Activated naive CD4-positive, alpha-beta T cell treated with anti-CD3 and anti-CD28 coated beads, Interleukin-2, amount 10 ng/mL, durations not matched to agents 7 days and 5 days (primary cell): Measurements from ENCODE around the gene PHF5A.
A peak's percentile ranks its signal among the peaks of the same experiment; 100 is the strongest.
"Not testable (repeated sequence)": the region's sequence is repeated elsewhere in the genome, so short reads cannot be mapped to it uniquely, and the experiment has no call there.

Experiments used
- CTCF ChIA-PET: fragments of 350-600 bp; sonication (Branson Sonifier 250); formaldehyde crosslinking; loops from one replicate; lab custom pipeline; 2021; ENCODE audit warnings: antibody characterized with exemption; lab: Charles Lee
- DNase-seq: peaks from one replicate; pipeline ENCODE4 v3.0.0-alpha.2; 2020
- H3K27ac Mint-ChIP-seq: one replicate; pipeline ENCODE4 v1.8.0; 2021; ENCODE audit warnings: mild to moderate bottlenecking, moderate library complexity, mixed read lengths
- H3K27me3 Mint-ChIP-seq: one replicate; pipeline ENCODE4 v1.8.0; 2021; ENCODE audit warnings: mild to moderate bottlenecking, mixed read lengths
- H3K36me3 Mint-ChIP-seq: one replicate; pipeline ENCODE4 v1.8.0; 2021; ENCODE audit warnings: mixed read lengths
- H3K4me1 Mint-ChIP-seq: one replicate; pipeline ENCODE4 v1.8.0; 2021; ENCODE audit warnings: mixed read lengths
- H3K4me3 Mint-ChIP-seq: one replicate; pipeline ENCODE4 v1.8.0; 2021; ENCODE audit warnings: mild to moderate bottlenecking, moderate library complexity, mixed read lengths
- H3K9me3 Mint-ChIP-seq: one replicate; pipeline ENCODE4 v1.8.0; 2021; ENCODE audit warnings: mixed read lengths

The PHF5A gene

DNA sequence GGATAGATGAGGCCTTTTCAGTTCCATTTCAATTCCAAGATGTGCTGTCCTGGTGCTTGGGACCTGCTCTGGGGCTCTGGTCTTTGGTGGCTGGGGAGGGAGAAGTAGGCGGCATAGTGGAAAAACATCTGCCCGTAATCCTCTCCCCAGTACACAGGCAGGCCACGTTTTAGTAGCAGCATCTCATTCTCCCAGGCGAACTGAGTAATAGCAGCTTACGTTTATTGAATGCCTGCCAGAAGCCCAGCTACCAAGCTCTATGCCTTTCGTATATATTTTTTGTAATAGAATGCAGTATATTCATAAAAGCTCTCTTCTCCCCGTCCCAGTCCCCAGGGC lies 11.9 kb upstream of the PHF5A start:
- CTCF ChIA-PET, result interaction anchor here (1.0 kb wide), 1 partner anchor 75 kb away, joined by 3 read pairs; no protein-coding TSS in a partner anchor
- DNase-seq, result no peak
- Mint-ChIP-seq H3K27ac (no peak overlapping the region), H3K4me3 (no peak overlapping the region), H3K36me3 (no peaks in the 10 kb centered on the region), H3K4me1 (peaks cover 10% of the 10 kb centered on the region), H3K27me3 (no peaks in the 10 kb centered on the region), H3K9me3 (no peaks in the 10 kb centered on the region)

DNA sequence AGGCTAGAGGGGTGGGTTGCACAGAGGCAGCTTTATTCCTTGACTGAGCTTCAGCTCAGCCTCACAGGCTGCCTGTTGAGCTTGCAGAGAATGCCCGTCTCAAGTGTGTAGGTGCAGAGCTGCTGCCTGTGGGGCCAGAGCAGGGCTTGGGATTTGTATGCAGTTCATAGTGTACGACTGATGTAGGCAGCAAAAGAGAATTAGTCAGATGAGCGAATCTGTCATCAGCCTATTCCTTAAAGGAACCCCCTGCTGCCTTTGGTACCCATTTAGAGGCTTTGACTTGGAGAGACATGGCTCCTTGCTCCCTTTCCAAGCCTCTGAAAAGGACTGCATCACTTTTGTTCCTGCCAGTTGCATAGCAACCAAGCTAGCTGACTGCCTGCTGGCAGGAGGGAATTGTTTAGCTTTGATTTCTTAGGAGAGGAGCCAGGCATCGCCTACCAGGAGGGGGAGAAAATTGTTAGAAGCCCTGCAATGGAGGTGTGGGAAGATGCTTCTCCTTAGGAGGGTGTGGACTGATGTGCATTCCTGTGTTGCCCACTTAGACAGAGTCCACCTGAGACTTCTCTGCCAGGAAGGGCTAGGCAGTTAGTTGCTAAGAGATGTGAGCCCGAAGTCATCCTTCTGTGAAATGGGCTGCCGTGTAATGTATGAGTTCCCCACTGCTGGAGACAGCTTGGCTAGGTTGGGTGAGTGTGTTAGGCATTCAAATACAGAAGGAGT lies 11.3 kb upstream of the PHF5A start:
- DNase-seq, result no peak
- CTCF ChIA-PET, result interaction anchor here (0.7 kb wide), 1 partner anchor 77 kb away, joined by 3 read pairs; no protein-coding TSS in a partner anchor
- Mint-ChIP-seq H3K27ac (no peak overlapping the region), H3K9me3 (no peaks in the 10 kb centered on the region), H3K4me3 (no peak overlapping the region), H3K27me3 (no peaks in the 10 kb centered on the region), H3K36me3 (no peaks in the 10 kb centered on the region), H3K4me1 (peaks cover 6% of the 10 kb centered on the region)

DNA sequence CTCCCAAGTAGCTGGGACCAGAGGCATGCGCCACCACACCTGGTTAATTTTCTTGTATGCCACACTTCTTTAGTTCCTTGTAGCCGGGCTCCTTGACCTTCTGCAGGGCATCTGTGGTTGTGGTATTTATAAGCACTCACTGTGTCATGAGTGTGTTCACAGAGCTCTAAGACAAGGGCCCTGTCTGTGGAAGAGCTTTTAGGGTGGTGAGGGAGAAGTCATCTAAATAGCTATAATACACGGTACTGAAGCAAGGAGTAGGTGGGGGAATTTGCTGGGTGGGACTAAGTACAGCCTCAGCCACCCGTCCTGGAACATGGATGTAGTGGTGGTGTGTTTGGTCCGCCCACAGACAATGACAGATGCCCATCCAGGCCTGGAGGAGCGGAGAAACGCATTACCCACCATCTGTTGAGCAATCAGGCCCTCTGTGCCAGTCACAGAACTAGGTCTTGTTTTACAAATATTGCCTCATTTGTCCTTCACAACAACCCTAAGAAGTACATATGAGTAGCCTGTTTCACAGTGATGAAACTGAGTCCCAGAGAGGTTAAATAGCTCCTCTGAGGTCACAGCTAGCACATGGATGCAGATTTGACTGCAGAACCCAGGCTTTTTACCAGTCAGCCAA lies 10.5 kb upstream of the PHF5A start:
- H3K4me1 Mint-ChIP-seq, result peaks cover 4% of the 10 kb centered on the region
- no peak overlapping the region for H3K27ac Mint-ChIP-seq
- no peak overlapping the region for H3K4me3 Mint-ChIP-seq
- no peaks in the 10 kb centered on the region for H3K9me3 Mint-ChIP-seq
- H3K36me3 Mint-ChIP-seq, result no peaks in the 10 kb centered on the region
- no peaks in the 10 kb centered on the region for H3K27me3 Mint-ChIP-seq
- DNase-seq, result no peak
- CTCF ChIA-PET, result interaction anchor here (0.7 to 1.6 kb wide), 2 partner anchors 75 to 76 kb away, joined by 3 to 7 read pairs; no protein-coding TSS in a partner anchor

DNA sequence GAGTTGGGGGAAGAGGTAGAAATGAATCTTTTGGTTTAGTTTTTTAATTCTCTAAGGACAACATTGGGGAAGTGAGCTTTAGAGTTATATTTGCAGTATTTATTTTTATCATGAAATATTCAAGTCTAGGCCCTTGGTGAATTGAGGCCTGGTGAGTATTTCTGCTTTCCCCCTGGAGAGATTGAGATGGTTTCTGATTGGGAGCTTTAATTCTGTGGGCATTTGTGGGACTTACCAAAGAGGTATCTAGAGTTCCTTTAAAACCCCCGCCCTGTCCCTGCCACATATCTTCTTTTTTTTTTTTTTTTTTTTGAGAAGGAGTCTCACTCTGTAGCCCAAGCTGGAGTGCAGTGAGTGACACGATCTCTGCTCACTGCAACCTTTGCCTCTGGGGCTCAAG lies 10.0 kb upstream of the PHF5A start:
- Mint-ChIP-seq H3K36me3 (no peaks in the 10 kb centered on the region), H3K27me3 (no peaks in the 10 kb centered on the region), H3K4me3 (no peak overlapping the region), H3K9me3 (no peaks in the 10 kb centered on the region), H3K27ac (no peak overlapping the region), H3K4me1 (peaks cover 4% of the 10 kb centered on the region)
- CTCF ChIA-PET, result interaction anchor here (1.6 kb wide), 1 partner anchor 75 kb away, joined by 7 read pairs; no protein-coding TSS in a partner anchor
- no peak for DNase-seq

DNA sequence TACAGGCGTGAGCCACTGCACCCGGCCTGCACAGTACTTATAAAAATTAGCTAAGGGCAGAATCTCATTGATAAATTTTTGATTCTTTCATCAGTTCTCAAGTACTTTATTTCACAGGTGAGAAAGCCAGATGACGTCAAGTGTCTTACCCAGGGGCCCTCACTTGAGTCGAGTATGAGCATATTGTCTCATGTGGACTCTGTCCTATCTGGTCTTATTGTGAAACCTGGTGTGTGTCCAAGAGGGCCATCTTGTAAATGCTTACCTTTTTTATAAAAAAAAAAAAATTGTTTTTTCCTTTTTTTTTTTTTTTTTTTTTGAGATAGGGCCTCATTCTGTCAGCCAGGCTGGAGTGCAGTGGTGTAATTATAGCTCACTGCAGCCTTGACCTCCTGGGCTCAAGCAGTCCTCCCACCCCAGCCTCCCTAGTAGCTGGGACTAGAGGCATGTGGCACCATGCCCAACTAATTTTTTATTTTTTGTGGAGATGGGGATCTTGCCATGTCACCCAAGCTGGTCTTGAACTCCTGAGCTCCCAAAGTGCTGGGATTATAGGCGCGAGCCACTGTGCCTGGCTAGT lies 6.5 kb upstream of the PHF5A start:
- no peak for DNase-seq
- Mint-ChIP-seq H3K9me3 (no peaks in the 10 kb centered on the region), H3K4me1 (peaks cover 20% of the 10 kb centered on the region), H3K27me3 (no peaks in the 10 kb centered on the region), H3K36me3 (peaks cover 1% of the 10 kb centered on the region), H3K27ac (no peak overlapping the region), H3K4me3 (no peak overlapping the region)
- CTCF ChIA-PET, result no interaction called here

DNA sequence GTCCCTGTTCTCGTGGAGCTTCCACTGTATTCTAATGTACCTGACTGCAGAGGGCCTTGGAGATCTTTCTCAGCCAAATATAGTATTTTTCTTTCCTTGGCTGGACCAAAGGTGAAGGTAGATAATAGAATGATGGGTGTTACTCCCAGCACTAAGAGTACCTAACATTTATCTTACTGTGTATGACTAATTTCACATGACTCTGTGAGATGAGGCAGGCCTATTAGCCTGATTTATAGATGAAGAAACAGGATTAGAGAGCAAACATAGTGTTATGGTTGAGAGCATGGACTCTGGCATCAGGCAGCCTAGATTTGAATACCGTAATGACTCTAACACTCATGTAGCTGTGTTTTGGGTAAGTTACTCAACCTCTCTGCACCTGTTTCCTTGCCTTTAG lies 3.1 kb upstream of the PHF5A start:
- CTCF ChIA-PET, result no interaction called here
- peaks cover 41% of the 10 kb centered on the region for H3K4me1 Mint-ChIP-seq
- DNase-seq, result no peak
- H3K27me3 Mint-ChIP-seq, result no peaks in the 10 kb centered on the region
- no peak overlapping the region for H3K27ac Mint-ChIP-seq
- H3K4me3 Mint-ChIP-seq, result no peak overlapping the region
- no peaks in the 10 kb centered on the region for H3K9me3 Mint-ChIP-seq
- peaks cover 17% of the 10 kb centered on the region for H3K36me3 Mint-ChIP-seq

DNA sequence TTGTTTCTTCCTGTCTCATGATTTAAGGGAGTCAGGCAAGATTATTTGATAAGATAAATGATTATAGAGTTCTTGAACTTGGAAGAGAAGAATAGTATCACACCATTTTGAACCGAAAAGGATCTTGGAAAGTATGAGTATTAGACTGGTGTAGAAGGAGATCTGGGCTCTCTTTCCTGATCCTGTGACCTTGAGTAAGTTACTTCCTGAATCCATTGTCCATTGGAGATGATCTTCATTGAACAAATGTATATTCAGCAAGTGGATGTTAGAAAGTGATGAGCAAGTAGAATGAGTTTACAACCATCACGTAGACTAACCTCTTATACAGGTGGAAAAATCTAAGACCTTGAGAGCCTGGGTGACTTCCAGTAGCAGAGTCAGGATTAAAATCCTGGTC lies 2.4 kb upstream of the PHF5A start:
- Mint-ChIP-seq H3K27me3 (no peaks in the 10 kb centered on the region), H3K9me3 (no peaks in the 10 kb centered on the region), H3K4me3 (peak overlapping the region; percentile 17), H3K4me1 (peaks cover 46% of the 10 kb centered on the region), H3K36me3 (peaks cover 19% of the 10 kb centered on the region), H3K27ac (peak overlapping the region; percentile 52)
- CTCF ChIA-PET, result no interaction called here
- DNase-seq, result no peak

DNA sequence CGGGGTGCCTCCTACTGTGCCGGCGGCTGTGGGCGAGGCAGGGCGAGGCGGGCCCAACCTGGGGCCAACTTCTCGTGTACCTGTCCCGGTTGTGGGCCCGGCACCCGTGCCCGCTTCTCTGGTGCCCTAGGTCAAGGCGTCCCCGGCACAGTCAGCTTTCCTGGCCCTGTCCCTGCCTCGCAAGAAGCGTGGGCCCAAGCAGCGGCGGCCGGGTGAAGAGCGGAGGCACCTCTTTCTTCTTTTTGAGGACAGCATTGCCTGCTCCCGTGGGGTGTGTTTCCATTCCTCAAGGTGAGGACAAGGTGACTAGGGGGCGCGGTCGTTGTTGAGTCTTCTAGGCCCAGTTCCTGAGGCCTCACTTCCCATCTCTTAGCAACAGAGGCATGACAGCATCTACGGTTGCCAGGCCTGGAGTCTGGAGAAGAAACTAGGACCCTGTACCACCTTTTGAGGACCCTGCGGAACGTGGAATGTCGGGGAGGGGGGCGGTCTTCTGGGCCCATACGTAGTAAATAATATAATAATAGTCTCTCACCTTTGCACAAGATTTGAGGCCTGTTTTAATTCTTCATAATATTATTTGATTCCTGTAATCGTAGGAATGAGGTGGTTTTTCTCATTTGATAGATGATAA lies 843 bp upstream of the PHF5A start:
- no peaks in the 10 kb centered on the region for H3K27me3 Mint-ChIP-seq
- H3K9me3 Mint-ChIP-seq, result no peaks in the 10 kb centered on the region
- peaks cover 50% of the 10 kb centered on the region for H3K4me1 Mint-ChIP-seq
- peak overlapping the region; percentile 81 for H3K4me3 Mint-ChIP-seq
- DNase-seq, result peak; percentile 62
- CTCF ChIA-PET, result interaction anchor here (1.6 to 1.9 kb wide), 2 partner anchors 21 to 24 kb away, joined by 6 to 7 read pairs; no protein-coding TSS in a partner anchor
- H3K27ac Mint-ChIP-seq, result peak overlapping the region; percentile 98
- H3K36me3 Mint-ChIP-seq, result peaks cover 27% of the 10 kb centered on the region

DNA sequence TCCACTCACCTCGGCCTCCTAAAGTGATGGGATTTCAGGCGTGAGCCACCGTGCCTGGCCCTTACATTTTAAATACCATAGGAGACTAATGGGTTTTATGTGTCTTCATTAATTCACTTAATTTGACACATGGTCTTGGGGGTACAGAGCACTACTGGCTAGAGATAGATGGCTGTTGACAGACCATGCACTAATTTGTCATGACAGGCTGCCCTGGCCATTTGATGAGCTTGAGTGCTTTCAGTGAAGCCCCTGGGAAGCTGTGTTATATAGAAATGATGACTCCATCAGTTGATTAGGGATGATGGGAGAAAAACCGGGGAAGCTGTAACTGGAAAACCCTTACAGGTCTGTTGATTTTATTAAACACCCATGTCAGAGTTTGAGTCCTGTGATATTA lies 6.6 kb downstream of the PHF5A start:
- no peaks in the 10 kb centered on the region for H3K27me3 Mint-ChIP-seq
- peaks cover 13% of the 10 kb centered on the region for H3K4me1 Mint-ChIP-seq
- no peak for DNase-seq
- H3K36me3 Mint-ChIP-seq, result peaks cover 48% of the 10 kb centered on the region
- H3K9me3 Mint-ChIP-seq, result no peaks in the 10 kb centered on the region
- CTCF ChIA-PET, result no interaction called here
- no peak overlapping the region for H3K27ac Mint-ChIP-seq
- H3K4me3 Mint-ChIP-seq, result no peak overlapping the region

DNA sequence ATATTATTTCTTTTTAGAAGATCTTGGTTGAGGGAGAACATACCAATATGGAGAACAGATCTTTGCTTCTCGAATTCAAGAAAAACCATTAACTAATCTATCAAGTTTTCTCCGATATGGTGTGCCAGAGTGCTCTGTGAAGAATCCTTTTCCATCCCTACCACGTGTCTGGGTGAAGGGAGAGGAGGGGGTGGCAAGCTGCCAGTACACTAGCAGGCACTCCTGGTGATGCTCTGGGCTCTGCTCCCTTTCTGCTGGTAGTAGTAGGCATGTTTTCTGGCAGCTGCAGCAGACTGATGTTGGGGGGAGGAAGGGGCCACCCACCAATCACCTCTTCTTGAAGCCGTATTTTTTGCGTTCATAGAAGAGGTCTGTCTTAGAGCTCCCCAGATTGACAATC lies 8.4 kb downstream of the PHF5A start:
- not testable (repeated sequence) for H3K4me3 Mint-ChIP-seq

DNA sequence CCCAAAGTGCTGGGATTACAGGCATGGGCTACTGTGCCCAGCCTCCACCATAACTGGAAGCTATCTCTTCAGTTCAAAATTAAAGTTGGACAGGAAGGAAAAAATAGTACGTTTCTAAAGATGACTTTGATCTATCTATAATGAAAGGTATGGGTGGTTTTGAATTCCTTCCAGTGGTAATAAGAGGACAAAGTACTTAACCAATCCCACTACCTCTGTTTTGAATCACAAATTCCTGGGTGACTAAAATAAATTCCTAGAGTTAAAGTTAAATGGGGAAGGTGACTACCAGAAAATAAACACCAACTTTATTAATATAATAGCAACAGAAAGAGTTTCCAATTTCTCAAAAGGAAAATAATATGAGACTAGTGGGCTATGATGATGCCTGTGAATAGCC lies 9.1 kb downstream of the PHF5A start:
- DNase-seq, result no peak
- peaks cover 39% of the 10 kb centered on the region for H3K36me3 Mint-ChIP-seq
- H3K4me1 Mint-ChIP-seq, result peaks cover 4% of the 10 kb centered on the region
- CTCF ChIA-PET, result no interaction called here
- no peak overlapping the region for H3K4me3 Mint-ChIP-seq
- H3K9me3 Mint-ChIP-seq, result no peaks in the 10 kb centered on the region
- no peaks in the 10 kb centered on the region for H3K27me3 Mint-ChIP-seq
- no peak overlapping the region for H3K27ac Mint-ChIP-seq

More for the DNA sequence above, 8.4 kb downstream of the PHF5A start:
- Mint-ChIP-seq H3K36me3 (peaks cover 44% of the 10 kb centered on the region), H3K27ac (peak overlapping the region; percentile 42)
- H3K27me3 Mint-ChIP-seq, DNase-seq, H3K4me1 Mint-ChIP-seq, CTCF ChIA-PET, H3K9me3 Mint-ChIP-seq: not testable (repeated sequence)

DNA sequence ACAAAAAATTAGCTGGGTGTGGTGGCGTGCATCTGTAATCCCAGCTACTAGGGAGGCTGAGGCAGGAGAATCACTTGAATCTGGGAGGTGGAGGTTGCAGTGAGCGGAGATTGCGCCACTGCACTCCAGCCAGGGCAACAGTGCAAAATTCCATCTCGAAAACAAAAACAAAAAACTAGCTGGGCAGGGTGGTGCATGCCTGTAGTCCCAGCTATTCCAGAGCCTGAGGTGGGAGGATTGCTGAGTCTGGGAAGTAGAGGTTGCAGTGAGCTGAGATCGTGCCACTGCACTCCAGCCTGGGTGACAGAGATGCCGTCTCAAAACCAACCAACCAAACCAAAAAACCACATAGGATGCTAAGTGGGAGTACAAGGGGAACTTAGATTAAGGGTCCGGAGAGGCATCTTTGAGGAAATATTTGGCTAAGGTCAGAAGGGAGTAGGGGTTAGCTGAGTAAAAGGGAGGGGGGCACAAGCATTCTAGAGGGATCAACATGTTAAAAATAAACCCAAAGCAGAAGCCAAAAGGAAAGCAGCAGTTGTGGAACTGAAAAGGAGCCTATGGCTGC lies 10.2 kb downstream of the PHF5A start:
- Mint-ChIP-seq H3K4me1 (peaks cover 2% of the 10 kb centered on the region), H3K36me3 (peaks cover 33% of the 10 kb centered on the region), H3K9me3 (no peaks in the 10 kb centered on the region), H3K4me3 (no peak overlapping the region), H3K27me3 (no peaks in the 10 kb centered on the region), H3K27ac (peak overlapping the region; percentile 50)
- DNase-seq, result no peak
- CTCF ChIA-PET, result no interaction called here

DNA sequence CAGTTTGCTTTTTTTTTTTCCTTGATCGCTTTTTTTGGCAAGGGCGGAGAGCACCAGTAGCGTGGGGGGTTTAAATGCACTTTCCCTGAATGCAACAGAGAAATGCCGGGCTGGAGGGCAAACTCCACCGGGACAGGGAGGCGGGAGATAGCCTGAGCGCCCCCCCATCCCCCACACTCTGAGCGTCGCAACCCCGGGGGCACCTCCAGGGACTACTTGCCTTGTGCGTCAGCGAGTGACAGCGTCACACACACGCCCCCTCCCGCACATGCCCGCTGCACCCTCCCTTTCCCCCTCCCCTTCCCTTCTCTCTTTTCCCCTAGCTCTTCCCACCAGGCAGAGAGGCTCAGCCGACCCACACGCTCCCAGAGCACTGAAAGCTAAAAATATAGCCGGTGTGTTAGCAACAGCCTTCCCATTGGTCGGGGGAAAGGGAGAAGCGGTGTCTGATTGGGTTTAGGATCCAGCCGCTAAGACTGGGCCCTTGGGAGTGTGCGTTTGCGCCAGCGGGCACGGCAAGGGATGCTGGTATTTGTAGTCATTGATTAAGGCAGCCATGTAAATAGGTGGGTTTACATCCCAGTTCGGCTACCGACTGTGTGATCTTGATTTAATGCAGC lies 20.2 kb downstream of the PHF5A start:
- DNase-seq, result peak; percentile 96
- Mint-ChIP-seq H3K27ac (peak overlapping the region; percentile 91), H3K27me3 (no peaks in the 10 kb centered on the region), H3K4me1 (peaks cover 15% of the 10 kb centered on the region), H3K36me3 (peaks cover 12% of the 10 kb centered on the region), H3K9me3 (no peaks in the 10 kb centered on the region), H3K4me3 (peak overlapping the region; percentile 82)
- CTCF ChIA-PET, result interaction anchor here (0.6 to 1.5 kb wide), 4 partner anchors 20 to 165 kb away, joined by 3 to 6 read pairs (median 4); partner anchors contain the start of genes ACO2 and PHF5A
